BJ (cell line): ENCODE data around the gene SLC2A13. TPM values are rescaled to one million over a fixed set of nuclear protein-coding genes. Genes with fewer than 3 reads are reported as not detected.

Experiments used
- CTCF ChIA-PET: fragments of 350-600 bp; formaldehyde crosslinking; extraction: SDS; loops from one replicate; lab custom pipeline; 2021; ENCODE audit warnings: antibody characterized with exemption, inconsistent platforms; lab: Yijun Ruan, JAX
- POLR2A ChIA-PET: fragments of 300-600 bp; sonication (Branson Sonifier 250); formaldehyde crosslinking; extraction: SDS; loops from one replicate; lab custom pipeline; 2021; ENCODE audit warnings: antibody characterized with exemption; lab: Charles Lee
- DNase-seq: peaks from one replicate; pipeline ENCODE4 v3.0.0-alpha.2; 2011; ENCODE audit warnings: low read depth
- H3K27me3 ChIP-seq: 2 replicates; pipeline ENCODE4 v1.6.0; 2011; ENCODE audit warnings: low read length; ENCODE audit not compliant: control insufficient read depth, insufficient read depth
- H3K36me3 ChIP-seq: 2 replicates; pipeline ENCODE4 v1.5.1; 2011; ENCODE audit warnings: low read length; ENCODE audit not compliant: control insufficient read depth, insufficient read depth
- H3K4me3 ChIP-seq: 2 replicates; pipeline ENCODE4 v1.5.1; 2011; ENCODE audit warnings: low read depth, mild to moderate bottlenecking, control low read depth, low read length
- CTCF ChIP-seq: IDR thresholded peaks from 2 replicates; pipeline ENCODE4 v1.5.1; 2011; ENCODE audit warnings: low read depth, mild to moderate bottlenecking, control low read depth, inconsistent platforms, low read length, moderate library complexity; ENCODE audit not compliant: insufficient read depth
- polyA plus RNA-seq: library from polyadenylated mRNA; depleted of rRNA; stranded (reverse); fragments of >200 nt; gene quantifications from 2 replicates; pipeline ENCODE4 v1.2.3, GENCODE V29; 2011

SLC2A13 gene
- polyA plus RNA-seq, 1 experiment: 1.2 TPM

GRCh38 chr12:39830852-39831520 is 274.9 kb downstream of the SLC2A13 start:
- POLR2A ChIA-PET: no interaction called here
- Histone ChIP-seq H3K36me3 (no peaks in the 10 kb centered on the region), H3K27me3 (no peaks in the 10 kb centered on the region), H3K4me3 (no peak overlapping the region)
- no peak for DNase-seq
- no peak for TF ChIP-seq CTCF
- CTCF ChIA-PET: no interaction called here

- POLR2A ChIA-PET: no interaction called here
- TF ChIP-seq CTCF: no peak
- CTCF ChIA-PET: no interaction called here
Measured at GRCh38 chr12:39830171-39830570, 275.7 kb downstream of the SLC2A13 start.

GRCh38 chr12:39824505-39825212 is 281.2 kb downstream of the SLC2A13 start:
- DNase-seq: no peak

More at GRCh38 chr12:39830171-39830570, 275.7 kb downstream of the SLC2A13 start:
- H3K27me3 ChIP-seq: no peaks in the 10 kb centered on the region
- no peaks in the 10 kb centered on the region for H3K36me3 ChIP-seq
- H3K4me3 ChIP-seq: no peak overlapping the region
- DNase-seq: no peak

GRCh38 chr12:39816671-39817185 is 289.2 kb downstream of the SLC2A13 start:
- no peak overlapping the region for H3K4me3 ChIP-seq
- CTCF ChIA-PET: interaction anchor here (0.6 to 1.9 kb wide), 3 partner anchors 11 to 194 kb away, joined by 3 to 5 read pairs (median 3); no protein-coding TSS in a partner anchor
- no peak for TF ChIP-seq CTCF
- no peaks in the 10 kb centered on the region for H3K27me3 ChIP-seq
- POLR2A ChIA-PET: no interaction called here
- no peaks in the 10 kb centered on the region for H3K36me3 ChIP-seq
- DNase-seq: peak; percentile 9

More at GRCh38 chr12:39824505-39825212, 281.2 kb downstream of the SLC2A13 start:
- H3K27me3 ChIP-seq: no peaks in the 10 kb centered on the region
- ChIA-PET CTCF (no interaction called here), POLR2A (no interaction called here)
- no peak for TF ChIP-seq CTCF
- no peak overlapping the region for H3K4me3 ChIP-seq
- no peaks in the 10 kb centered on the region for H3K36me3 ChIP-seq

GRCh38 chr12:39815746-39816145 is 290.1 kb downstream of the SLC2A13 start:
- Histone ChIP-seq H3K36me3 (no peaks in the 10 kb centered on the region), H3K27me3 (no peaks in the 10 kb centered on the region), H3K4me3 (no peak overlapping the region)
- ChIA-PET POLR2A (interaction anchor here (0.6 kb wide), 1 partner anchor 73 kb away, joined by 3 read pairs; no protein-coding TSS in a partner anchor), CTCF (interaction anchor here (0.6 kb wide), 1 partner anchor 418 kb away, joined by 3 read pairs; no protein-coding TSS in a partner anchor)
- DNase-seq: no peak
- no peak for TF ChIP-seq CTCF
